SHP77 (cell line): ENCODE results near the gene LRP1B.
"Not testable (repeated sequence)": the region's sequence is repeated elsewhere in the genome, so short reads cannot be mapped to it uniquely, and the experiment has no call there.

Source experiments
- DNase-seq, 2 experiments: peaks; one replicate each; lab custom pipeline; 2025; lab: John Stamatoyannopoulos, UW

The LRP1B gene

GRCh38 chr2:141306368-141306767 is 824.4 kb downstream of the LRP1B start:
- no peak for DNase-seq

GRCh38 chr2:141301551-141301950 is 829.3 kb downstream of the LRP1B start:
- no peak for DNase-seq

DNA sequence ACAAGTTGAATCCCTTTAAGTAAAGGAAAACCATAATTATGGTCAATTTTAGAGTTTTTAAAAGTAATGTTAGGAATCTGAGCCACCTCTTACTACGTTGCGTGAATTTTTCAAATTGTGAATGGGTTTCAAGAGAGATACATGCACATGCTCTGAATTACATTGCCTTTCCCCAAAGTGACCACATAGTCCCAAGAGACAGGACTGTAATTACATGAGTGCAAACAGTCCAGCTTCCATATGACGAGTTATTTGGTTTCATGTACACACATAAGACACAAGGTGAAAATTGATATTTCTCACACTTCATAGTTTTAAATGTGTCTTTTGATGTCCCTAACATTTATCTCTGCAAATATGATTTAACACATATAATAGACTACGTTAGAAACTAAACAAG is 850.8 kb downstream of the LRP1B start:
- no peak for DNase-seq

- DNase-seq = no peak
These were observed 859.5 kb downstream of the LRP1B start for GRCh38 chr2:141271346-141271745.

DNA sequence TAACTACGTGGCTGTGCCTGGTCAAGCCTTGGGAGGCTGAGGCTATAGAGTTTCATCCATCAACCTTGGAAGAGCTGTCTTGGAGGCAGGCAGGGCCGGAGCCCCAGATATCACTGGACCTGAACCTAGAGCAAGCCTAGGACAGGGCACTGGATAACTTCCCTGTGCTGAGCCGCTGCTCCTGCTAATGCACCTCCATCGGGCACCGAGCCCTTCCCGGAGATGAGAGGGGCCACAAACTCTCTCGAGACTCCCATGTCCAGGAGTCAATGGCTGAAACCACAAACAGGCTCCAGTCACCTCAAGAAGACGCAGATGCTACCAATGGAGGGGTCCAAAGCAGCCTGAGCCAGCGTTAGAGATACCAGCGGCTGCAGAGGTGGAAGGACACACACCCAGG is 866.0 kb downstream of the LRP1B start:
- no peak for DNase-seq

DNA sequence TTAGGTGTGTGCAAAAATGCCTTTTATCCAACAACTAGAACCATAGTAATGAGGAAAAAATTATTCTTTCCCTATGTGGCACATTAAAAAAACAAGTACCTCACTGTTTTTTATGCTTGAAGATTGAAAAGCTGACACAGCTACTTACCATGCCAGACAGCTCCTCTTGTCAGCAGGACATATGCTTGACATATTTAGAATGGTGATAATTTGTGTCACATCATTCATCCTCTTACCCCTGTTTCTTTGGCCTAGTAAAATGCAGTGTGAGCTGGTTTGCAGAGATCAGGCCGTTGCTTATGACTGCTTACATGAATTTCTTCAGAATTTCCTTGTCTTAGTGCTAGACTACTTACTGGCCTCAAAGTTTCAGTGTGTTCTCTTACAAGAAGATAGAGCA is 869.9 kb downstream of the LRP1B start:
- DNase-seq = no peak

GRCh38 chr2:141259683-141260082 is 871.1 kb downstream of the LRP1B start:
- no peak for DNase-seq

DNA sequence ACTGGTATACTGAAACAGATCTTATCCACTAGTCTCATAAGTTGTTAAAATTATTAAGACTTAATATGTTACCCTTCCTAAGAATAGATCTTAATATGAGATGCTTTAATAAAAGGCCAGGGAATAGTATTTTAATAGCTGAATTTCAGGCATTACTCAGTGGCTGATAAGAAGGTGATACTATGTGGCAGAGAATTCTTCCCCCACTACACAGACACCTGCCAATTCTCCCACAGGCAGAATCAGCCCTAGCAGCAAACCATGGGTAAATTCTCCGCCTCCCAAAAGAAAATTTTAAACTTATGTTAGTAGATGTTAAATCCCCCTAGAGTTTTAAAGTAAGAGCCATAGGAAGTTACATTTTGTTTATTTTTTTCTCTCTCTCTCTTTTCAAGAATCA is 888.8 kb downstream of the LRP1B start:
- no peak for DNase-seq

GRCh38 chr2:141226560-141226959 is 904.3 kb downstream of the LRP1B start:
- no peak for DNase-seq

DNA sequence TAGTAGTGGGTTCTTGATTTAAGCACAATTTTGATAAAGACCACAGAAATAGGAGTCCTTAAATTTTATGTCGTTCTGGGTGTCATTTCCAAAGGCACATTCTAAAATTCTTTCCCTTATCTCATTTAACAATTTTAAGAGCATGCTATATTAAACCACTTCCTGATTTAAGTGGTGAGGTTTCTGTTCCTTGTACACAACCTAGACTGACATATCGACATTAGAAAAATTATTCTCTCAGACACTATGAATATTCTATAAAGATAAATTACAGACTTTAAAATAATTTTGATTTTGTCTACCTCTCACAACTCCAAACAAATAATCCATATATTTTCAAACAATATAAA is 923.8 kb downstream of the LRP1B start:
- DNase-seq = no peak

GRCh38 chr2:141201016-141201565 is 929.7 kb downstream of the LRP1B start:
- DNase-seq = no peak

GRCh38 chr2:141200191-141200590 is 930.6 kb downstream of the LRP1B start:
- DNase-seq = no peak

DNA sequence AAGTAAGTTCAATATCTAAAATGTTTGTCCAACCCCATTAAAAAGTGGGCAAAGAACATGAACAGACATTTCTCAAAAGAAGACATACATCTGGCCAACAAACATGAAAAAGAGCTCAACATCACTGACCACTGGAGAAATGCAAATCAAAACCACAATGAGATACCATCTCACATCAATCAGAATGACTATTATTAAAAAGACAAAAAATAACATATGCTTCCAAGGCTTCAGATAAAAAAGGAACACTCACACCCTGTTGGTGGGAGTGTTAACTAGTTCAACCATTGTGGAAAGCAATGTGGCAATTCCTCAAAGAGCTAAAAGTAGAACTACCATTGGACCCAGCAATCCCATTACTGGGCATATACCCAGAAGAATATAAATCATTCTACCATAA is 931.1 kb downstream of the LRP1B start:
- DNase-seq = no peak

- DNase-seq = no peak
These were observed 935.7 kb downstream of the LRP1B start for GRCh38 chr2:141195087-141195486.

DNA sequence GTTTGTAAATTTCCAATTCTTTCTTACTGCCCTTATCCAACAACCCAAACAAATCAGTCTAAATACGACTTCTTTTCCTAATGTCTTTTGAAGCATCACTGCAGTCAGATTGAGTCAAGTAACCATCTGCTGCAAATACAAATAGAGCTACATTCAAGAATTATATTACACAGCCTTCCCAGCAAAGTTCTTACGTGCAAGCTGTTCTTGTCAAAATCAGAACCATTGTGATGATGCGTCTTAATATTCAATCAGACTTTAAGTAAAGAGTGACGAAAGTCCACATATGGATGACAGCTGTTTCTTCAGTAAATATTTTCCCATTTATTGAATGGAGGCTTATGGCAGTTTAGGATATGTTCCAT is 943.8 kb downstream of the LRP1B start:
- no peak for DNase-seq

GRCh38 chr2:141186413-141187074 is 944.3 kb downstream of the LRP1B start:
- no peak for DNase-seq

DNA sequence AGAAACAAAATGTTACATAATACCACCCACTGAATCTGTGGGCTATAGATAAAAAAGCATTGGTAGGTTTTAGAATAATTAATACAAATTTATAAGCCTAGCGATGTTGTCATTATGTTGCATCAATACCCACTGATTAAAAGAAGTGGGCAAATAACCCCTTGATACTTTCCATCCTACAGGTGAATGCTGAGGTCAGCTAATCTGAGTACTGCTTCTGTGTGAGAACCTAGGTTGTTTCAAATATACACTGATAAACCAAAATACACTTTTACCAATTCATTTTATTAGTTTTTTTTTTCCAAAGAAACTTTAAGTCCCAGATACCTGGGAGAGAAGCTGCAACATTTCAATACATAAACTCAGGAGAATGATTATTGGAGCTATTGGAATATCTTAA is 948.6 kb downstream of the LRP1B start:
- no peak for DNase-seq

- not testable (repeated sequence) for DNase-seq
These were observed 961.7 kb downstream of the LRP1B start for GRCh38 chr2:141169117-141169516.

- DNase-seq = no peak
These were observed 968.5 kb downstream of the LRP1B start for GRCh38 chr2:141162314-141162713.

GRCh38 chr2:141151611-141152286 is 979.1 kb downstream of the LRP1B start:
- no peak for DNase-seq

DNA sequence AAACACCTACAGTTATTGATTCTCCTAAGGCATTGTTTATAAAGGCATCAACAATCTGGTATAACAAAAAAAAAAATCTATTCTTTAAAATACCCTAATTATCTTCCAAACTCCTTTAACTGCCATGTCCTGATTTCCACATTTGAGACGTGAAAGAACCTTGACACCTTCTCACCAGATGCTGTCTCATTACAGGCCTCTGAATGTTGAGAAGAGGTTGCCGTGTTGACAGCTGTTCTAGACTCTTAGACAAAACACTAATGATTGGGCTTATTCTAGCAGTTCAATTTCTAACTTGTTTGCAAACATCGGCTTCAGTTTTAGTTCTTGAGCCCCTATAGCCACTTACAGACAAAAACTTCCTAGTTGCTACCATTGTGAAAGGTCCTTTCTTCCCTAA is 988.8 kb downstream of the LRP1B start:
- no peak for DNase-seq

GRCh38 chr2:141137122-141137693 is 993.6 kb downstream of the LRP1B start:
- DNase-seq = no peak

- DNase-seq = no peak
These were observed 996.9 kb downstream of the LRP1B start for GRCh38 chr2:141133883-141134282.
